Measurements from ENCODE around the gene ALDH4A1.

ALDH4A1 gene

DNA sequence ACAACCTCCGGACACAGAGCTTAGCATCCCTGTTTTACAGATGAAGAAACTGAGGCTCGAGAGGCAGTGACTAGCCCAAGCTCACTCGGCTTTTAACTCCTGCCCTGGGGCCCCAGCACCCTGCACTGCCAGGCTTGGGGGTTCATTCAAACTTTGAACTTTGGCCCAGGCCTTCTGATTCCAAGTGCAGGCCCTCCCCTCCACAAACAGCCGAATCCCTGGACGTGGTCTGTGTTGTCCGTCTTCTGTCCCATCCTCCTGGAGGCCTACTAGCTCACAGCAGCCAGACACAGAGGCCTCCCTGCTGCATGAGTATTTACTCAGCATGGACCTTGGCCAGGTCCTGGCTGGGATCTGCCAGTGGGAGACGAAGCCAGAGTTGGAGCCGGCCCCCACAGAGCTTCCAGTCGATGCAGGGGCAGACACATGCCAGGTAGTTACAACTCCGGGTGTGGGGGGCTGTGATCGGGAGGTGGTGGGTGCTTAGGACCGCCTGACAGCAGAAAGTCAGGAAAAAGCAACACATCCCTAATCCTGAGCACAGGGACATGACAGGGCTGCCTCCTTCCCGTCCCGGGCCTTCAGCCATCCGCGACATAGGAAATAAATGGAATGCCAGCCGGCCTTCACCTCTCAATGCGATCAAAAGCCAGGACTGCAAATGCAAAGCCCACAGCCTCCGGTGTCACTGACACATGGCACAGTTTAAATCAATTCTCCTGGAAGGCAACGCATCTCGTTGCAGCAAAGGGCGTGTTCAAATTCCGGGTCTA, 46.7 kb upstream of the ALDH4A1 start:
- TF ChIP-seq, protein P1, sequence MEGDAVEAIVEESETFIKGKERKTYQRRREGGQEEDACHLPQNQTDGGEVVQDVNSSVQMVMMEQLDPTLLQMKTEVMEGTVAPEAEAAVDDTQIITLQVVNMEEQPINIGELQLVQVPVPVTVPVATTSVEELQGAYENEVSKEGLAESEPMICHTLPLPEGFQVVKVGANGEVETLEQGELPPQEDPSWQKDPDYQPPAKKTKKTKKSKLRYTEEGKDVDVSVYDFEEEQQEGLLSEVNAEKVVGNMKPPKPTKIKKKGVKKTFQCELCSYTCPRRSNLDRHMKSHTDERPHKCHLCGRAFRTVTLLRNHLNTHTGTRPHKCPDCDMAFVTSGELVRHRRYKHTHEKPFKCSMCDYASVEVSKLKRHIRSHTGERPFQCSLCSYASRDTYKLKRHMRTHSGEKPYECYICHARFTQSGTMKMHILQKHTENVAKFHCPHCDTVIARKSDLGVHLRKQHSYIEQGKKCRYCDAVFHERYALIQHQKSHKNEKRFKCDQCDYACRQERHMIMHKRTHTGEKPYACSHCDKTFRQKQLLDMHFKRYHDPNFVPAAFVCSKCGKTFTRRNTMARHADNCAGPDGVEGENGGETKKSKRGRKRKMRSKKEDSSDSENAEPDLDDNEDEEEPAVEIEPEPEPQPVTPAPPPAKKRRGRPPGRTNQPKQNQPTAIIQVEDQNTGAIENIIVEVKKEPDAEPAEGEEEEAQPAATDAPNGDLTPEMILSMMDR (IDR thresholded peaks at IDR 0.05; ENCODE audit: low read depth, low read length, missing control alignments) = peak; percentile 22
- H3K4me3 ChIP-seq (ENCODE audit: low read depth, low read length) = no peak overlapping the region
- in situ Hi-C loops (cut with HindIII; ENCODE audit: low sequenced_read_pairs) = no loop called here
- no peak for DNase-seq (ENCODE audit: low read depth)

DNA sequence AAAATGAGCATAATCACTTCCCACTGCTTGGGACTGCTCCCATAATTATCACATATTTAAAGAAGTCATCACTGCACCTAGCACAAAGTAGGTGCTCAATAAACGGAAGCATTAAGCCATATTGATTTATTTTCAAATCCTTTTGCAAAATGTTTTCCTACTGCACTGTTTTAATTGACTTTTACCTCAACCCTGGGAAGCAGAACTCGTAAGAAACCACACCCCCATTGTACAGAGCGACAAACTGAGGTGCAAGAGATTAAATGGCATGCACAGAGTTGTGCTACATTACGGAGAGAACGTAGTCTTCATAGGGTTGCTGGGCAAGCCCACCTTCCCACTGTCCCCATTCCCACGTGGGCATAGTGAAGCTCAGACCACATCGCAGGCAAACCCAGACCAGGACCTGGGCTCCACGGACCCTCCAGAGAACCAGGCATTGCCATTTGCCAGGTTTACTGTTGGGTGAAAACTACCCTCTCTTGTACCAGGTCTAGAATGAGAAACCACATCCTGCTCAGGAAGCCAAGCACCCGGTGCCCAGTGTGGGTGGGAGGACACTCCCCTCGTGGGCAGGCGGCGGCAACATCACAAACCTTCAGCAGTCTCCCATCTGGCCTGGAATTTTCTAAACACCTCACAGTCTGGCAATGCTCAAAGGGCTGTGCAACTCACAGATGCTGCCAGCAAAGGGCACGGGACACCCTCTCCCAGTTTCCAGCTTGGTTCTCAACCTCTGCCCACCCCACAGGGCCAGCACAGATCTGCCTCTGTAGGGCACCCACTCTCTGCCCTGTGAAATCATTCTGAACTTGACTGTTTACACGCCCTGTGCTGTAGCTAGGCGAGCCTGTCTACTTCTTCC, 45.9 kb upstream of the ALDH4A1 start:
- in situ Hi-C loops (cut with HindIII; ENCODE audit: low sequenced_read_pairs) = no loop called here
- no peak for DNase-seq (ENCODE audit: low read depth)
- TF ChIP-seq, protein P1 (IDR thresholded peaks at IDR 0.05; ENCODE audit: low read depth, low read length, missing control alignments) = no peak
- H3K4me3 ChIP-seq (ENCODE audit: low read depth, low read length) = no peak overlapping the region

DNA sequence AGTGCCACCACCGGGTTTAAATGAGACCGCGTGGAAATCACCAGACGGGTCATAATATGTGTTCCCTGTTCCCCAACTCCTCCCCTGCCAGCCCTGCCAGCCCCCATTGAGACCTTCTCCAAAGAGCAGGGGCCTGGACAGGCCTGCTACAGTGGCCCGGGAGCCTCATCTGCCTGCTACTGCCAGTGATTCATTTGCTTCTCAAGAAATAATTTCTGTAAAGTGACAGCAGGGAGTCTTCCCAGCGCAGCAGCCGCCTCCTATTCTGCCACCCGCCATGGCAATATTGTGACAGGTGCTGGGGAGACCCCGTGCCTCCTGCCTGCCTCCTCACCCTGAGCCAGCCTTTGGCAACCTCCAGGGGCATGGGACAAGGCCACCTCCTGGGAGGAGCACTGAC, 45.2 kb upstream of the ALDH4A1 start:
- no peak overlapping the region for H3K4me3 ChIP-seq (ENCODE audit: low read depth, low read length)
- DNase-seq (ENCODE audit: low read depth) = no peak
- in situ Hi-C loops (cut with HindIII; ENCODE audit: low sequenced_read_pairs) = no loop called here
- TF ChIP-seq, protein P1 (IDR thresholded peaks at IDR 0.05; ENCODE audit: low read depth, low read length, missing control alignments) = no peak

DNA sequence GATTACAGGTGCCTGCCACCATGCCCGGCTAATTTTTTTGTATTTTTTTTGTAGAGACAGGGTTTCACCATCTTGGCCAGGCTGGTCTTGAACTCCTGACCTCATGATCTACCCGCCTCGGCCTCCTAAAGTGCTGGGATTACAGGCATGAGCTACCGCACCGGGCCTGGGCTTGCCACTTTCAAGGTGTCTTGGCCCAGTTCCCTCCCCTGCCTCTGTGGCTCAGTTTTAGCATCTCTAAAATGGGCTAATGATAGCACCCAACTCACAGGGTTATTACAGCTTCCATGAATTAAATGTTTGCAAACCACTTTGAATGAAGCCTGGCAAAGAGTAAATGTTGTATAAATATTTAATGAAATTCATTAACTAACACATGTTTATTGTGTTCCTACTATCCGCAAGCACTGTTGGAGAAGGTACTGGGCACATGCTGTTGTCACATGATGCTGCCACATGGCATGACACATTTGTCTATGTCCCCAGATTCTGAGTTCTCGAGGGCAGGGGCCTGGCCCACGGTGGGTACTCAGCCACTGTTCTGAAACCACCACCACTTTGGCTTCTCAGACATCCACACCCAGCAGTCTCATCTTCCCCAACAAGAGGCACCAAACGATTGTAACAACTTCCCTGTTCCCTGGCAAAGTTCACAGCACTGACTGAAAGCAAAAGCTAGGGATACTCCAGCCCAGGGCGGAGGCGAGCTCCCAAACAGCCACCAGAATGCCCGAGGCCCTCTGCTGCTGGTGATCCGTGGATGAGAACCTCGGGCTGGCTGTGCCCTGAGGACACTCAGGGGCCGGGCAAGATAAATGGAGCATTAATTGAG, 44.4 kb upstream of the ALDH4A1 start:
- TF ChIP-seq, protein P1 (IDR thresholded peaks at IDR 0.05; ENCODE audit: low read depth, low read length, missing control alignments) = no peak
- in situ Hi-C loops (cut with HindIII; ENCODE audit: low sequenced_read_pairs) = no loop called here
- H3K4me3 ChIP-seq (ENCODE audit: low read depth, low read length) = no peak overlapping the region
- DNase-seq (ENCODE audit: low read depth) = no peak

DNA sequence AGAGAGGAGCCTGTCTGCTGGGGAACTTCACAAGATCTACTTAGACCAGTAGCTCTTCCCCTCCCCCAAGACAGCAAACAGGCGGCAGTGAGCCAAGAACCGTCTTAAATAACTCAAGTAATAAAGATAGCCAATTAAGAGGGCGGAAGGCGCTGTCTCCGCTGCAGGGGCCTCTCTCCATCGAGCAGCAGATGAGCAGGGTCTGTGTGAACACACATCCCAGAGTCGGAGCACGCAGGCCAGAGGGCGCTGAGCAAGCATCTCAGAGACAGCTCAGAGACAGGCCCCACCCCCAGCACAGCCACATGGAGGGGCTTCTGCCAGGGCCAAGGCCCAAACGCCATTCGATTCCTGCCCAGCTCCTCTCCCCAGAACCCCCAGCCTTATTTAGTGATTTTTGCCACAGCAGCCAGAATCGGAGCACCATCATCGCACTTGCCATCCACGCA, 43.1 kb upstream of the ALDH4A1 start:
- in situ Hi-C loops (cut with HindIII; ENCODE audit: low sequenced_read_pairs) = no loop called here
- TF ChIP-seq, protein P1 (IDR thresholded peaks at IDR 0.05; ENCODE audit: low read depth, low read length, missing control alignments) = no peak

DNA sequence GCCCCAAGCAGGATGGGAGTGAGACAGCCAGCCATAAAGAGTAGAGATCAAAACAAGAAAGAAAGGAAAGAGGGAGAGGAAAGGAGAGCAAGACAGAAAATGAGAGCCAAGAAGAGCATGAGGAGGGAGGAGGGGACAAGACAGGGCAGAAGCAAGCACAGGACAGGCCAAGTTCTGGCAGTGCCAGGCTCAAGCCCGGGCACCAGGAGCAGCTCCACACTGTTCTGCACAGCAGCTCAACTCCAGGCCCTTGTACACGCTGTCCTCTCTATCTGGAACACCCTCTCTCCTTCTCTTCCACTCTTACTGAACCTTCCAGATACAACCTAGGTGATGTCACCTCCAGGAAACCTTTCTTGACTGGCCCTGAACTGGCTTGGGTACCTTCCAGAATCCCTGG, 42.5 kb upstream of the ALDH4A1 start:
- DNase-seq (ENCODE audit: low read depth) = no peak
- H3K4me3 ChIP-seq (ENCODE audit: low read depth, low read length) = no peak overlapping the region
- in situ Hi-C loops (cut with HindIII; ENCODE audit: low sequenced_read_pairs) = no loop called here
- TF ChIP-seq, protein P1 (IDR thresholded peaks at IDR 0.05; ENCODE audit: low read depth, low read length, missing control alignments) = no peak

More for the DNA sequence above, 43.1 kb upstream of the ALDH4A1 start:
- DNase-seq (ENCODE audit: low read depth) = no peak
- H3K4me3 ChIP-seq (ENCODE audit: low read depth, low read length) = no peak overlapping the region

Data from astrocyte of the cerebellum (primary cell).